ENCODE measurements around the gene OR52R1.
A peak's percentile ranks its signal among the peaks of the same experiment; 100 is the strongest.
"Not testable (repeated sequence)": the region's sequence is repeated elsewhere in the genome, so short reads cannot be mapped to it uniquely, and the experiment has no call there.

OR52R1 gene

GRCh38 chr11:4826425-4826824 lies 22.2 kb upstream of the OR52R1 start:
- no peak for DNase-seq (ENCODE audit: low read depth)
- no peak overlapping the region for H3K4me3 ChIP-seq (ENCODE audit: low read depth, low read length)
- TF ChIP-seq CTCF (IDR thresholded peaks at IDR 0.05; ENCODE audit: low read depth, low read length, missing control alignments), result peak; percentile 22

DNA sequence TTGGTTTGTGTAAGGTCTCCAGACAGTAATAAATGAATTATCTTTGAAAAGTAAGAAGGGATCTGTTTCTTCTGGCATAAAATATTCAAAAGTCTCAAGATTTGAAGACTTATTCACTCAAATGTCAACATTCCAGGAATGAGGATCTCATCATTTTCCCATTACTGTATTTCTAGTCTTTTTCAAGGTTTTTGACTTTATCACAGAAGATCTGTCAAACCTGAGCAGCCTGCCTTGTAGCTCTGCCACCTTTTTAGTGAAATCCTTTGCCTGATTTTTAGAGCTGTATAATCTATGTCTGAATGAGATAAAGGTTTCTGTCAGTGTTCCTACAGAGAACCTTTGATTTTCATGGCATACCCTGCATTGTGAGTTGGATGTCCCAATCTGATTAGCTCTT lies 21.0 kb upstream of the OR52R1 start:
- no peak overlapping the region for H3K4me3 ChIP-seq (ENCODE audit: low read depth, low read length)
- no peak for DNase-seq (ENCODE audit: low read depth)
- no peak for TF ChIP-seq CTCF (IDR thresholded peaks at IDR 0.05; ENCODE audit: low read depth, low read length, missing control alignments)

GRCh38 chr11:4821021-4821420 lies 16.8 kb upstream of the OR52R1 start, which contains the start of gene OR51F2:
OR51F2 (plus strand) TSS chr11:4821321; CDS start chr11:4821422, 101 bp downstream.
- no peak for TF ChIP-seq CTCF (IDR thresholded peaks at IDR 0.05; ENCODE audit: low read depth, low read length, missing control alignments)
- no peak within 1 kb of the TSS for H3K4me3 ChIP-seq (ENCODE audit: low read depth, low read length)
- no peak for DNase-seq (ENCODE audit: low read depth)

DNA sequence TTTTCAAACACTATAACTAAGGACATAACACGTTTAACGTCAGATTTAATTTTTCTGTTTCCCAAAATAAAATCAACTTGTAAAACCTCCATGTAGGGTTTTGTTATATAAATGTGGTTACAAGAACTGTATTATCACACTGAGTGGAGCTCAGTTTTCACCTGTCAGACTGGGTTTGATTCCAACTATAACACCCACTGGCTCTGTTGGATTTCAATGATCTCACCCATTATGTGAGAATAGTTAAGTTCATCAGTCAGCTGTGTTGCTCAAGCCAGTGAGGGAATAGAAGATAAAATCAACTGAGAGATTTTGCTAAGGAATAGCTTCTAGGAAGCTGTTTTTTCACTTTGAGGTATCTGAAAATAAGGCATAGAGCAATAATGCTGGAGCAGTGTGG lies 5.1 kb upstream of the OR52R1 start:
- TF ChIP-seq CTCF (IDR thresholded peaks at IDR 0.05; ENCODE audit: low read depth, low read length, missing control alignments), result no peak
- no peak for DNase-seq (ENCODE audit: low read depth)

DNA sequence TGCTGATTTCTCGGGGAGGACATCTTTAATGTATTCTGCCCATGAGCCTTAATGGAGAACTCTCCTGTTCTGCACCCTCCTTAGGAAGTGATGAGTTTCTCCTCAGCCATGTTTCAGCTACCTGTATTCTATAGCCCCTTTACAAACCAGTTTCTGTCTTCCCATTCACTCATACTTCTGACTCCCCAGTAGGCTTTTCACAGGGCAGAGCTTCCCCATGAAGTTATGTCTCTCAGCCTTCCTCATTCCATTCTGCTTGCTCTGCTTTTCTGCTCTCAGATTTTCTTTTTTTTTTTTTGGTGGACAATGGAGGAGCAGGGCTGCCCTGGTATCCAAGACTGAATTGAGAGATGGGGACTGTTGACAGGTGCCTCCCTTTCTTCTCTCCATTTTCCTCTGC lies 4.3 kb upstream of the OR52R1 start:
- no peak overlapping the region for H3K4me3 ChIP-seq (ENCODE audit: low read depth, low read length)
- DNase-seq (ENCODE audit: low read depth), result no peak
- TF ChIP-seq CTCF (IDR thresholded peaks at IDR 0.05; ENCODE audit: low read depth, low read length, missing control alignments), result no peak

More for the DNA sequence above, 5.1 kb upstream of the OR52R1 start:
- H3K4me3 ChIP-seq (ENCODE audit: low read depth, low read length), result no peak overlapping the region

- DNase-seq (ENCODE audit: low read depth); H3K4me3 ChIP-seq (ENCODE audit: low read depth, low read length): not testable (repeated sequence)
These were observed 2.9 kb downstream of the OR52R1 start for GRCh38 chr11:4801316-4801715.

DNA sequence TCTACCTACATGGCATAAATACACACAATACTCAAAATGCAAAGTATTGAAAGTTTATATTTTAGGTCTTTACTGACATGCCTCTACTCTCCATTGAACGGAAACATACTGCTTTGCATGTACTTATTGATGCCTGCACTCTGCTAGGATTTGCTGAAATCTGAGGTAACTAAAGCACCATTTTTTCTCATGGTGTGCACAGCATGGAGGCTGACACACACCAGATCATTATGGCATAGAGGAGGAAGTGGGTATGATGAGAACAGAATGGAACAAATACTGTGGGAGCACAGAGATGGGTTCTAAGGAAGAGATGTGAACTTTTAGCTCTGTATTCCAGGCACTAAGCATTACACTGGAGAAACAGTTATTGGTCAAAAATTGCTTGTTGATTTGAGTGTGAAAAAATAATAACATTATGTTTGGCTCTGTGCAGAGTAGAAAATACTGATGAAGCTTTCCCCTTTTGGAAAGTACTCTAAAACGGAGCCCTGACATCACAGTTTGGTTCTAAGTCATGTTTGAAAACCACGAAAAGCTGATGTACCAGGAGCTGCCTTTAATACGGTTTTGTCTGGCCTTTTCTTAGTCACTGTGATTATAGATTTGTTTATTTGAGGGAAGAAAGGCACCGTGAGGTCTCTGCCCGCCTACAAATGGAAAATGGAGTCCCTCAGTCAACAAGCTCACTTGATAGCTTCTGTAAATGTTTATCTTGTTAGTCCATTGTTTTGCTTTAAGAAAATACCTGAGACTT lies 5.6 kb downstream of the OR52R1 start:
- no peak for DNase-seq (ENCODE audit: low read depth)
- no peak overlapping the region for H3K4me3 ChIP-seq (ENCODE audit: low read depth, low read length)
- TF ChIP-seq CTCF (IDR thresholded peaks at IDR 0.05; ENCODE audit: low read depth, low read length, missing control alignments), result no peak
